Measurements from ENCODE around the gene NAE1. TPM values are rescaled to one million over a fixed set of nuclear protein-coding genes. Genes with fewer than 3 reads are reported as not detected.

The NAE1 gene
- total RNA-seq, 2 donors from 2014 or later: 63.0 to 78.7 TPM

GRCh38 chr16:66754819-66755218 is 76.0 kb downstream of the NAE1 start:
- Mint-ChIP-seq H3K27me3 (peaks cover 11% of the 10 kb centered on the region), H3K27ac (no peak overlapping the region), H3K36me3 (ENCODE audit: low read depth) (no peaks in the 10 kb centered on the region), H3K4me3 (no peak overlapping the region), H3K4me1 (peaks cover 12% of the 10 kb centered on the region)
- no peaks in the 10 kb centered on the region for H3K9me3 ChIP-seq (ENCODE audit: control insufficient read depth, low read length, poor library complexity, severe bottlenecking)
- no peak for ATAC-seq
- DNase-seq: no peak

GRCh38 chr16:66754211-66754610 is 76.6 kb downstream of the NAE1 start:
- no peaks in the 10 kb centered on the region for H3K36me3 Mint-ChIP-seq (ENCODE audit: low read depth)
- H3K27me3 Mint-ChIP-seq: peaks cover 11% of the 10 kb centered on the region
- DNase-seq (no peak), ATAC-seq (no peak)
- H3K4me1 Mint-ChIP-seq: peaks cover 17% of the 10 kb centered on the region
- no peaks in the 10 kb centered on the region for H3K9me3 ChIP-seq (ENCODE audit: control insufficient read depth, low read length, poor library complexity, severe bottlenecking)
- H3K4me3 Mint-ChIP-seq: no peak overlapping the region
- no peak overlapping the region for H3K27ac Mint-ChIP-seq

- ATAC-seq (no peak), DNase-seq (no peak)
- peaks cover 4% of the 10 kb centered on the region for H3K36me3 Mint-ChIP-seq (ENCODE audit: low read depth)
- H3K27me3 Mint-ChIP-seq: peaks cover 11% of the 10 kb centered on the region
- H3K27ac Mint-ChIP-seq: no peak overlapping the region
- H3K9me3 ChIP-seq (ENCODE audit: control insufficient read depth, low read length, poor library complexity, severe bottlenecking): no peaks in the 10 kb centered on the region
- H3K4me1 Mint-ChIP-seq: peaks cover 25% of the 10 kb centered on the region
- no peak overlapping the region for H3K4me3 Mint-ChIP-seq
Observed at GRCh38 chr16:66752958-66753357, 77.8 kb downstream of the NAE1 start.

Other genes with a start within 250 kb of the NAE1 start
- gene CMTM3, start 226.3 kb downstream of the NAE1 start, total RNA-seq: 10 to 100 TPM; 60.5 to 74.6 TPM
- 1 to 10 TPM; 1.1 to 1.5 TPM for gene CMTM4, start 134.2 kb downstream of the NAE1 start, total RNA-seq
- gene DYNC1LI2, start 79.4 kb downstream of the NAE1 start, total RNA-seq: 10 to 100 TPM; 77.5 to 97.1 TPM
- under 1 TPM in 1 of 2 donors, not detected in 1; 0.40 TPM for gene TERB1, start 29.4 kb downstream of the NAE1 start, total RNA-seq
- gene CA7, start 13.4 kb upstream of the NAE1 start, total RNA-seq: not detected
- gene PDP2, start 49.5 kb upstream of the NAE1 start, total RNA-seq: 1 to 10 TPM; 5.8 to 8.9 TPM
- not detected for gene CDH16, start 87.9 kb upstream of the NAE1 start, total RNA-seq
- gene RRAD, start 94.6 kb upstream of the NAE1 start, total RNA-seq: under 1 TPM; 0.52 to 0.67 TPM
- gene CIAO2B, start 103.4 kb upstream of the NAE1 start, total RNA-seq: 10 to 100 TPM; 50.3 to 51.0 TPM
- 10 to 100 TPM; 33.1 to 36.8 TPM for gene CES2, start 104.5 kb upstream of the NAE1 start, total RNA-seq
- 1 to 10 TPM in 1 of 2 donors, under 1 TPM in 1; 0.63 to 1.3 TPM for gene CES3, start 130.3 kb upstream of the NAE1 start, total RNA-seq
- 10 to 100 TPM; 17.8 to 20.0 TPM for gene CES4A, start 157.6 kb upstream of the NAE1 start, total RNA-seq
- gene CBFB, start 198.2 kb upstream of the NAE1 start, total RNA-seq: 10 to 100 TPM; 78.5 to 85.4 TPM

All from T-helper 17 cell (primary cell).